ENCODE measurements around the gene IL17RE.

IL17RE gene

GRCh38 chr3:9906480-9906879 lies 3.8 kb downstream of the IL17RE start:
- no peak for DNase-seq (ENCODE audit: low read depth)

- no peak for DNase-seq (ENCODE audit: low read depth)
These were observed 5.6 kb downstream of the IL17RE start for GRCh38 chr3:9908286-9908685.

GRCh38 chr3:9909221-9910013 lies 6.8 kb downstream of the IL17RE start:
- DNase-seq (ENCODE audit: low read depth) = no peak

- no peak for DNase-seq (ENCODE audit: low read depth)
These were observed 9.2 kb downstream of the IL17RE start for GRCh38 chr3:9911863-9912262.

- DNase-seq (ENCODE audit: low read depth) = peak; percentile 15
These were observed 9.8 kb downstream of the IL17RE start for GRCh38 chr3:9912294-9912935.

GRCh38 chr3:9913601-9914000 lies 11.0 kb downstream of the IL17RE start:
- no peak for DNase-seq (ENCODE audit: low read depth)

- no peak for DNase-seq (ENCODE audit: low read depth)
These were observed 11.4 kb downstream of the IL17RE start for GRCh38 chr3:9914011-9914410.

- no peak for DNase-seq (ENCODE audit: low read depth)
These were observed 12.1 kb downstream of the IL17RE start for GRCh38 chr3:9914559-9915253.

GRCh38 chr3:9915254-9916141 lies 12.8 kb downstream of the IL17RE start:
- DNase-seq (ENCODE audit: low read depth) = peak; percentile 25

GRCh38 chr3:9916346-9916733 lies 13.7 kb downstream of the IL17RE start:
- no peak for DNase-seq (ENCODE audit: low read depth)

GRCh38 chr3:9916734-9917680 lies 14.4 kb downstream of the IL17RE start, which contains the start of gene IL17RC:
Gene IL17RC (plus strand): TSS chr3:9917098. CDS start chr3:9917316, 218 bp downstream.
- peak; percentile 69 for DNase-seq (ENCODE audit: low read depth)

GRCh38 chr3:9917820-9918219 lies 15.2 kb downstream of the IL17RE start:
- DNase-seq (ENCODE audit: low read depth) = no peak

GRCh38 chr3:9918261-9919038 lies 15.8 kb downstream of the IL17RE start:
- no peak for DNase-seq (ENCODE audit: low read depth)

- DNase-seq (ENCODE audit: low read depth) = no peak
These were observed 25.5 kb downstream of the IL17RE start for GRCh38 chr3:9928158-9928557.

- DNase-seq (ENCODE audit: low read depth) = no peak
These were observed 28.3 kb downstream of the IL17RE start for GRCh38 chr3:9930804-9931418.

GRCh38 chr3:9932535-9932842 lies 29.8 kb downstream of the IL17RE start:
- DNase-seq (ENCODE audit: low read depth) = no peak

GRCh38 chr3:9932843-9933560 lies 30.4 kb downstream of the IL17RE start:
- peak; percentile 34 for DNase-seq (ENCODE audit: low read depth)

GRCh38 chr3:9933561-9934234 lies 31.1 kb downstream of the IL17RE start, which contains the start of gene CRELD1:
Gene CRELD1 (plus strand): TSS chr3:9933834. CDS start chr3:9934439, 605 bp downstream.
- peak; percentile 69 for DNase-seq (ENCODE audit: low read depth)

Measured in GM04504 (cell line).